ENCODE results near the gene RAB11FIP3.

GRCh38 chr16:555528-556473 lies 130.4 kb downstream of the RAB11FIP3 start:
- TF ChIP-seq CTCF (IDR thresholded peaks at IDR 0.05; ENCODE audit: low read depth, low read length) (no peak), EZH2phosphoT487 (IDR thresholded peaks at IDR 0.05; ENCODE audit: low read depth) (no peak)
